Stimulated activated CD8-positive, alpha-beta memory T cell treated with anti-CD3 and anti-CD28 coated beads, Interleukin-12 subunit alpha, Interleukin-12 subunit beta, amount 100 ng/mL, for 24 hours (primary cell): ENCODE results near the gene COX6B1.
"Not testable (repeated sequence)": the region's sequence is repeated elsewhere in the genome, so short reads cannot be mapped to it uniquely, and the experiment has no call there.

Experiments
- DNase-seq: peaks from one replicate; pipeline ENCODE4 v3.0.0-alpha.2; 2020; ENCODE audit errors: extremely low read depth

COX6B1 gene

GRCh38 chr19:35665157-35665556 is 17.0 kb downstream of the COX6B1 start:
- DNase-seq = no peak

- DNase-seq = no peak
Measured at GRCh38 chr19:35665604-35666003, 17.5 kb downstream of the COX6B1 start.

GRCh38 chr19:35666251-35666913 is 18.3 kb downstream of the COX6B1 start, which contains the start of gene UPK1A:
Gene UPK1A (plus strand): TSS chr19:35666517. CDS start chr19:35666813, 296 bp downstream.
- no peak for DNase-seq

- no peak for DNase-seq
Measured at GRCh38 chr19:35669566-35669965, 21.4 kb downstream of the COX6B1 start.

GRCh38 chr19:35669974-35670373 is 21.9 kb downstream of the COX6B1 start:
- DNase-seq = no peak

GRCh38 chr19:35670686-35671085 is 22.6 kb downstream of the COX6B1 start:
- no peak for DNase-seq

GRCh38 chr19:35671818-35672217 is 23.7 kb downstream of the COX6B1 start:
- DNase-seq = no peak

GRCh38 chr19:35673121-35673804 is 25.1 kb downstream of the COX6B1 start:
- DNase-seq = peak; percentile 17

- DNase-seq = no peak
Measured at GRCh38 chr19:35675589-35676140, 27.5 kb downstream of the COX6B1 start.

GRCh38 chr19:35689836-35690235 is 41.7 kb downstream of the COX6B1 start:
- DNase-seq = no peak

- DNase-seq = not testable (repeated sequence)
Measured at GRCh38 chr19:35691106-35691505, 43.0 kb downstream of the COX6B1 start.

GRCh38 chr19:35692010-35692409 is 43.9 kb downstream of the COX6B1 start:
- DNase-seq = no peak

GRCh38 chr19:35693422-35693821 is 45.3 kb downstream of the COX6B1 start:
- no peak for DNase-seq

- DNase-seq = peak; percentile 74
Measured at GRCh38 chr19:35693835-35694599, 45.9 kb downstream of the COX6B1 start.

- DNase-seq = no peak
Measured at GRCh38 chr19:35695895-35696422, 47.8 kb downstream of the COX6B1 start.

GRCh38 chr19:35696835-35697234 is 48.7 kb downstream of the COX6B1 start:
- DNase-seq = no peak

GRCh38 chr19:35702223-35703012 is 54.3 kb downstream of the COX6B1 start:
- DNase-seq = peak; percentile 88

- no peak for DNase-seq
Measured at GRCh38 chr19:35703343-35703742, 55.2 kb downstream of the COX6B1 start.

- no peak for DNase-seq
Measured at GRCh38 chr19:35704218-35704617, 56.1 kb downstream of the COX6B1 start, which contains the start of gene ZBTB32. Gene ZBTB32 (plus strand): TSS chr19:35704558. CDS start chr19:35714627, 10,069 bp downstream.
